A549 (cell line): Measurements from ENCODE around the gene PTHLH.

ENCODE experiments used
- EP300 ChIP-seq, 2 experiments: fragments of >200 bp; sonication (Bioruptor Twin); formaldehyde crosslinking; IDR thresholded peaks; 2 replicates in 1 of 2; 3 replicates in 1 of 2; pipeline ENCODE4 v1.6.1; 2016 to 2017
- HDAC2 ChIP-seq: fragments of 200-600 bp; sonication (generic); IDR thresholded peaks from 2 replicates; pipeline ENCODE4 v1.6.1; 2016
- HEYL ChIP-seq: fragments of 250-450 bp; sonication (Bioruptor Pico); IDR thresholded peaks from 2 replicates; pipeline ENCODE4 v1.8.0; 2021; ENCODE audit warnings: mild to moderate bottlenecking, moderate library complexity
- POLR2A ChIP-seq: IDR thresholded peaks from 2 replicates; pipeline ENCODE4 v1.6.1; 2012; ENCODE audit warnings: mild to moderate bottlenecking, low read length
- RAD21 ChIP-seq, 2 experiments: fragments of >200 bp in 1 of 2; sonication (Bioruptor Twin) in 1 of 2; formaldehyde crosslinking in 1 of 2; IDR thresholded peaks in 1 of 2; conservative IDR thresholded peaks in 1 of 2; 2 replicates in 1 of 2; 3 replicates in 1 of 2; pipeline ENCODE4 v1.6.1; 2012 to 2018; ENCODE audit warnings: inconsistent platforms in 1 of 2
- TF ChIP-seq, protein P1 (sequence below): fragments of >200 bp; sonication (Bioruptor Twin); formaldehyde crosslinking; IDR thresholded peaks from 3 replicates; pipeline ENCODE4 v1.5.1; 2016
- TF ChIP-seq, protein P2 (sequence below): fragments of 450-650 bp; IDR thresholded peaks from 2 replicates; pipeline ENCODE4 v1.6.1; 2014; ENCODE audit warnings: antibody characterized with exemption
- TF ChIP-seq, protein P3 (sequence below): fragments of 200-600 bp; sonication (generic); IDR thresholded peaks from 2 replicates; pipeline ENCODE4 v1.6.1; 2016; ENCODE audit warnings: antibody characterized with exemption, mild to moderate bottlenecking, moderate library complexity

DNA sequence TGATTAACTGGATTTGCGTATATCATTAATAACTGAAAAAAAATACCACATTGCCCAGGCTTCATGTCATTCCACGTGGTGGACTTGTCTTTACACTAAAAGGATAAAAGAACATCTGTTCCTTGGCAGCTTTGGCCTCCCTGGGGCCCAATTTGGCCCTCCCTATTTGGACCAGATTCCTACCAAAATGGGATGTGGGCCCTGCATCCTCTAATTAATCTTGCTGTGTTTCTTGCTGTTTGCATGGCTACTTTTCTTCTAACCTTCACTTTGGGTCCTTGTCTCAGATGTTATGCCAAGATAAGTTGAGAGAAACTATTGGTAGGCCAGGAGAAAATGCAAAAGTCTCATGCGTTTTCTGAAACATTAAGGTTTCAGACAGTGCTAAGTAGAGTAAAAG lies 57.5 kb downstream of the PTHLH start:
- TF ChIP-seq POLR2A (no peak), RAD21 (conservative IDR thresholded peaks at IDR 0.05 in 1 of 2, IDR thresholded peaks at IDR 0.05 in 1 of 2) (no peak), HDAC2 (no peak), HEYL (no peak), EP300 (IDR thresholded peaks at IDR 0.05) (no peak)
- TF ChIP-seq, protein P1, sequence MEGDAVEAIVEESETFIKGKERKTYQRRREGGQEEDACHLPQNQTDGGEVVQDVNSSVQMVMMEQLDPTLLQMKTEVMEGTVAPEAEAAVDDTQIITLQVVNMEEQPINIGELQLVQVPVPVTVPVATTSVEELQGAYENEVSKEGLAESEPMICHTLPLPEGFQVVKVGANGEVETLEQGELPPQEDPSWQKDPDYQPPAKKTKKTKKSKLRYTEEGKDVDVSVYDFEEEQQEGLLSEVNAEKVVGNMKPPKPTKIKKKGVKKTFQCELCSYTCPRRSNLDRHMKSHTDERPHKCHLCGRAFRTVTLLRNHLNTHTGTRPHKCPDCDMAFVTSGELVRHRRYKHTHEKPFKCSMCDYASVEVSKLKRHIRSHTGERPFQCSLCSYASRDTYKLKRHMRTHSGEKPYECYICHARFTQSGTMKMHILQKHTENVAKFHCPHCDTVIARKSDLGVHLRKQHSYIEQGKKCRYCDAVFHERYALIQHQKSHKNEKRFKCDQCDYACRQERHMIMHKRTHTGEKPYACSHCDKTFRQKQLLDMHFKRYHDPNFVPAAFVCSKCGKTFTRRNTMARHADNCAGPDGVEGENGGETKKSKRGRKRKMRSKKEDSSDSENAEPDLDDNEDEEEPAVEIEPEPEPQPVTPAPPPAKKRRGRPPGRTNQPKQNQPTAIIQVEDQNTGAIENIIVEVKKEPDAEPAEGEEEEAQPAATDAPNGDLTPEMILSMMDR = no peak
- TF ChIP-seq, protein P2, sequence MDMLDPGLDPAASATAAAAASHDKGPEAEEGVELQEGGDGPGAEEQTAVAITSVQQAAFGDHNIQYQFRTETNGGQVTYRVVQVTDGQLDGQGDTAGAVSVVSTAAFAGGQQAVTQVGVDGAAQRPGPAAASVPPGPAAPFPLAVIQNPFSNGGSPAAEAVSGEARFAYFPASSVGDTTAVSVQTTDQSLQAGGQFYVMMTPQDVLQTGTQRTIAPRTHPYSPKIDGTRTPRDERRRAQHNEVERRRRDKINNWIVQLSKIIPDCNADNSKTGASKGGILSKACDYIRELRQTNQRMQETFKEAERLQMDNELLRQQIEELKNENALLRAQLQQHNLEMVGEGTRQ = no peak
- TF ChIP-seq, protein P3, sequence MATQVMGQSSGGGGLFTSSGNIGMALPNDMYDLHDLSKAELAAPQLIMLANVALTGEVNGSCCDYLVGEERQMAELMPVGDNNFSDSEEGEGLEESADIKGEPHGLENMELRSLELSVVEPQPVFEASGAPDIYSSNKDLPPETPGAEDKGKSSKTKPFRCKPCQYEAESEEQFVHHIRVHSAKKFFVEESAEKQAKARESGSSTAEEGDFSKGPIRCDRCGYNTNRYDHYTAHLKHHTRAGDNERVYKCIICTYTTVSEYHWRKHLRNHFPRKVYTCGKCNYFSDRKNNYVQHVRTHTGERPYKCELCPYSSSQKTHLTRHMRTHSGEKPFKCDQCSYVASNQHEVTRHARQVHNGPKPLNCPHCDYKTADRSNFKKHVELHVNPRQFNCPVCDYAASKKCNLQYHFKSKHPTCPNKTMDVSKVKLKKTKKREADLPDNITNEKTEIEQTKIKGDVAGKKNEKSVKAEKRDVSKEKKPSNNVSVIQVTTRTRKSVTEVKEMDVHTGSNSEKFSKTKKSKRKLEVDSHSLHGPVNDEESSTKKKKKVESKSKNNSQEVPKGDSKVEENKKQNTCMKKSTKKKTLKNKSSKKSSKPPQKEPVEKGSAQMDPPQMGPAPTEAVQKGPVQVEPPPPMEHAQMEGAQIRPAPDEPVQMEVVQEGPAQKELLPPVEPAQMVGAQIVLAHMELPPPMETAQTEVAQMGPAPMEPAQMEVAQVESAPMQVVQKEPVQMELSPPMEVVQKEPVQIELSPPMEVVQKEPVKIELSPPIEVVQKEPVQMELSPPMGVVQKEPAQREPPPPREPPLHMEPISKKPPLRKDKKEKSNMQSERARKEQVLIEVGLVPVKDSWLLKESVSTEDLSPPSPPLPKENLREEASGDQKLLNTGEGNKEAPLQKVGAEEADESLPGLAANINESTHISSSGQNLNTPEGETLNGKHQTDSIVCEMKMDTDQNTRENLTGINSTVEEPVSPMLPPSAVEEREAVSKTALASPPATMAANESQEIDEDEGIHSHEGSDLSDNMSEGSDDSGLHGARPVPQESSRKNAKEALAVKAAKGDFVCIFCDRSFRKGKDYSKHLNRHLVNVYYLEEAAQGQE = no peak
